ENCODE results near the gene ZNF880.
"Not testable (repeated sequence)": the region's sequence is repeated elsewhere in the genome, so short reads cannot be mapped to it uniquely, and the experiment has no call there.

ZNF880 gene

DNA sequence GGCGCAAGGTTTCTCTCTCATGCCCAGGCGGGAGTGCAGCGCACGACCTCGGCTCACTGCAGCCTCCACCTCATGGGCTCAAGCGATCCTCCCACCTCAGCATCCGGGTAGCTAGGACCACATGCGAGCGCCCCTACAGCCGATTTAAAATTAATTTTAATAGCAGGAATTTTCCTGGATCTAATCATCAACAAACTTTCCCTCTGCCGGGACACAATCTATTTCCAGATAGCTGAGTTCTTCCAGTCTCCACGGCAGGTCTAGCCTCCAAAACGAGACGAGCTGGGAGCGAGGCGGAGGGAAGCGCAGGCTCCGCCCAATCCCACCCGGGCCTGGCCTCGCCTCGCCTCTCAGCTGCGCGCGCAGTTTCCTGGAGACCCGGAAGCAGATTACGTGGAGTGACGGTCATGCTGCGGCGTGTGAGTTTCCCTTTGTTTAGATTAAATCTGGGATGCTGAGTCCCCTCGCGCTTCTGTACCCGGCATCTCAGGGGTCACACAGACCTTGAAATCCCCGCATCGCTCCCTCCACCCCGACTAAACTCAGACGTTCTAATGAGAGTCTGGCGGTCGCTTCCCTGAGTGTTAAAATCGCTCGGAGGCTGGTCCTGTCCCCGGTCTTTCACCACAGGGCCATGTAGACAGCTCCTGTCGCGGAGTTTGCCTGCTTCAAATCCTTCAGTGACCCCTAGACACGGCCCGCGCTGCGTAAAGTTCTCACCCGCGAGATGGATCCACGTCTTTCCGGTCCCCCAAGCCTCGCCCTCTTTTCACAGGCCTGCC lies at the start of gene ZNF880:
Gene ZNF880, plus strand, starts transcription at position 365 of the 782 bp plus-strand sequence. Its CDS starts 43 bp downstream, at position 408.
- DNase-seq = no peak

DNA sequence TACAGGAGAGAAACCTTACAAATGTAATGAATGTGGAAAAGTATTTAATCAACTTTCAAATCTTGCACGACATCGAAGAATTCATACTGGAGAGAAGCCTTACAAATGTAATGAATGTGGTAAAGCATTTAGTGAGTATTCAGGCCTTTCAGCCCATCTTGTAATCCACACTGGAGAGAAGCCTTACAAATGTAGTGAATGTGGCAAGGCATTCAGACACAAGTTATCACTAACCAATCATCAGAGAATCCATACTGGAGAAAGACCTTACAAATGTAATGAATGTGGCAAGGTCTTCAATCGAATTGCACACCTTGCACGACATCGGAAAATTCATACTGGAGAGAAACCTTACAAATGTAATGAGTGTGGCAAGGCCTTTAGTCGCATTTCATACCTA lies 47.3 kb upstream of the ZNF880 start:
- no peak for DNase-seq

DNA sequence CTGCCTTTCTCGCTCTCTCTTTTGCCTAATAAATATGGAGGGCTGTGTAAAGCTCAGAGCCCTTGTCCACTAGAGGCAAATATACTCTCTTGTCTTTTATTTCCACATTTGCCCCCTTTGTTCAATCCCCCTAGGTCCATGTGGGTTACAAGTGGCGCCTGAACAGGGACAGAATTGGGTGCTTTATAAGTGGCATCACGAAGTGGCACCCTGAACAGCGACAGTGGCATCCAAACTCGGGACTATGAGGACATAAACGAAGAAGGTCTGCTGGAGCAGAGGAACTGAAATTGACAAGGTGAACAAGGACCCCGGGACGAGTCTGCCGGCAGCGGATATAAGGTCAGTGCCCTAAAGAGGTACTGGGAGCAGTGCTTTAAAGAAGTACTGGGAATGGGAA lies 38.0 kb upstream of the ZNF880 start:
- no peak for DNase-seq

DNA sequence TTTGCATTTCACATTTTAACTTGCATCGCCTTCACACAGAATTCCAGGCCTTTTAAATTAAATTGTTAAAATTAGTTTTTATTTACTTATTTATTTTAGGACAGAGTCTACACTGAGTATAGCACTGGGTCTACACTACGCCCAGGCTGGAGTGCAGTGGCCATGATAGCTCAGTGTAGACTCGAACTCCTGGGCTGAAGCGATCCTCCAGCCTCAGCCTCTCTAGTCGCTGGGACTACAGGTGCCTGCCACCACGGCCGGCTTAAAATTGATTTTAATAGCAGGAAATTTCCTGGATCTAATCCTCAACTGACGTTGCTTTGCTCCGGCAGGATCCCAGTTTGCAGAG lies 34.0 kb upstream of the ZNF880 start:
- DNase-seq = no peak

DNA sequence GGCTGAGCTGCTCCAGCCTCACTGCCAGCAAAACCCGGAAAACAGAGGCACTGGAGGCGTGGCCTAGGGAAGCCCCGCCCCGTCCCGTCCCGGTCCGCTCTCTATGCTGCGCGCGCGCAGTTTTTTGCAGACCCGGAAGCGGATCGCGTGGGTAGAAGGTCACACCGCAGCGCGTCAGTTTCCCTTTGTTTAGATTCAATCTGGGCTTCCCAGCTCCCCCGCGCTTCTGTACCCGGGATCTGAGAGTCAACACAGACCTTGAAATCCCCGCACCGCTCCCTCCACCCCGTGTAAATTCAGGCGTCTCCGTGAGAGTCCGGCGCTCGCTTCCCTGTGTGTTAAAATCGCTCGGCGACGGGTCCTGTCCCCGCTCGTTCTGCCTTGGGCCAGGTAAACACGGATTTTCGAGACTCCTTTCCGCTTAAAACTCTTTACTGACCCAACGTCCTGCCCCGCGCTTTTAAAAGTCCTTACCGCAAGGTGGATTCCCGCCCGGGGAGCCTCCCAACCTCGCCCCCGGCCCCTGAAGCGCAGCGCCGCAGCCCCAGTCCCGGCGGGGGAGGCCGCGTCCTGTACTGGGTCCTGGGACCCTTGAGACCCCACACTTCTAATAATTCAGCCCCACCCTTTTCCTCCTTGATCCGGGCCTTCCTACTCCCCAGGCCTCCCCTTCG lies 33.5 kb upstream of the ZNF880 start, which contains the start of gene ZNF610:
Gene ZNF610, plus strand, starts transcription at position 127 of the 674 bp plus-strand sequence. CDS start 12,930 bp downstream, outside the sequence.
- DNase-seq = no peak

DNA sequence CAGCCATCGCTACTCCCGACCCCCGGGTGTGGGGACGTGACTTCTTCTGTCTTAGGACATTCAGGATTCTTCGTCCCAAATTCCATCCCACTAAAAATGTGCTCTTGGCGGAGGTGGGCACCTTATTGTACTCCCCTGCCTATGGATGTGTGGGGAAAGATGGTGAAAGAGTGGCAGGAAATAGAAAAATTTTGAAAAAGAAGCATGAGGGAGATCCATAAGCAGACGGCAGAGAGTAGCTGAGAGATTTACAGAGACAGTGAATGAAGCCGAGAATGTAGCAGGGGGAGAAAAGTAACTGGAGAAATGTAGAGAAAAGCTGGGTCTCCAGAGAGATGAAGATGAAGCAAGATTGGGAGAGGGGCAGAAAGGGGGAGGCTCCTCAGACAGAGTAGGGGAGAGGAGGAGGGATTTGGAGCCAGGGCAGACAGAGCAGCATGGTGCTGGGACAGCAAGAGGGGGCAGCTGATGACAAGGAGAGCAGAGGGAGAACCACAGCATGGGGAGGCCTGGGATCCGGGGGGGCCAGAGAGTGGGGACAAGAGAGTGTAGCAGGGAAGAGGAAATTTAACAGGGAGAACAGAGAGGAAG lies 32.8 kb upstream of the ZNF880 start:
- DNase-seq = no peak

DNA sequence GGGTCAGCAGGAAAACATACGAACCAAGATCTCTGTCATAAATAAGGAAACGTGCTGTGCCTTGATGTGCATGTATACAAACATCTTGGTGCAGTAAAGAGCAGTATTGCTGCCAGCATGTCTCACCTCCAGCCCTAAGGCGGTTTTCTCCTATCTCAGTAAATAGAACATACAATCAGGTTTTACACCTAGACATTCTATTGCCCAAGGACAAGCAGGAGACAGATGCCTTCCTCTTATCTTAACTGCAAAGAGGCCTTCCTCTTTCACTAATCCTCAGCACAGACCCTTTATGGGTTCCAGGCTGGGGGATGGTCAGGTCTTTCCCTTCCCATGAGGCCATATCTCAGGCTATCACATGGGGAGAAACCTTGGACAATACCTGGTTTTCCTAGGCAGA lies 30.7 kb upstream of the ZNF880 start:
- not testable (repeated sequence) for DNase-seq

DNA sequence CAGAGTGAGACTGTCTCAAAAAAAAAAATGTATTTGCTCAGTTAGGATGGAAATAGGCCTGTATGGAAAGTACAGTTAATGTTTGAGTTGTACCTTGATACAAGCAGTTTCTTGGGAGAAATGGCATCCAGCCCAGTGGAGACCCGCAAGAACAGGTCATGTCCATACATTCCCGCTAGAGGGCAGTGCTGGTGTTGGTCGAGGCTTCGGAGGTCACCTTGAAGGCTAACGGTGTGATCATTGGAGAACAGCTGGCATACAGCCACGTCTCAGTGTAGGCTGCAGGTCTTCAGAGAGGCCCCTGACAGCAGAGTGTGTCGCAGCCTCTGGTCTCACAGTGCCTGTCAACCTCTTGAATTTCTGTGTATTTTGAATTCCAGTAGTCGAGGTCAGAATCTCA lies 26.2 kb upstream of the ZNF880 start:
- peak; percentile 3 to 11 for DNase-seq

DNA sequence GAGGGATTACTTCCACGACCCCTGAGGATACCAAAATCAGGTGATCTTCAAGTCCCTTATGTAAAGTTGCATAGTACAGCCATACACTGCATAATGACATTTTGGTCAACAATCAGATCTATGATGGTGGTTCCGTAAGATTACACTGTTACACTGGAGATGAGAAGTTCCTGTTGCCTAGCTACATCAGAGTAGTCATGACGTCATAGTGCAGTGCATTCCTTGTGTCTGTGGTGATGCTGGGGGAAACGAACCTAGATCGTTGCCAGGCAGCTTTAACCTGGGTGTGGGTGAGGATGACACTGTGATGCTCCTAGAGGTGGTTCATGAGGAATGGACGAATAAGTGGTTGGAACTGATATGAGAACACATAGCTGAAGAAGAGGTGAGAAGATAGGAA lies 24.6 kb upstream of the ZNF880 start:
- DNase-seq = no peak

DNA sequence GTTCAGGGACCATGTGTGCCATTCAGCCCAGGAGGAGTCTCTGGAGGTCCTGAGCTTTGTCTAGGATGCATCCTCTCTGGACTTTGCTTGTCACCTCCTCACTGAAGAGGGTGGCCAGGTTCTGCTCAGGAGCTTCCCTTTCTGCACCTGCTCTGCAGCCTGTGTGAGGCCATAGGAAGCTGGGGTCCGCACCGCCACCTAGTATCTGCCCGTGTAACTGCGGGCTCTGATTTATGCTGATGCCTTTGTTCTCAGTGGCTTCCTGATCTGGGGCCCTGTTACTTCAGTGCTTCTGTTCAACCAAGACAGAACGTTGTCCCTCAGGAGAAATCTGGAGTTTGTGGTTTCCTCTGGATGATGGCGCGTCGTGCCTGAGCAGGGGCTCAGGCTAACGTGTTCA lies 18.2 kb upstream of the ZNF880 start:
- DNase-seq = no peak

DNA sequence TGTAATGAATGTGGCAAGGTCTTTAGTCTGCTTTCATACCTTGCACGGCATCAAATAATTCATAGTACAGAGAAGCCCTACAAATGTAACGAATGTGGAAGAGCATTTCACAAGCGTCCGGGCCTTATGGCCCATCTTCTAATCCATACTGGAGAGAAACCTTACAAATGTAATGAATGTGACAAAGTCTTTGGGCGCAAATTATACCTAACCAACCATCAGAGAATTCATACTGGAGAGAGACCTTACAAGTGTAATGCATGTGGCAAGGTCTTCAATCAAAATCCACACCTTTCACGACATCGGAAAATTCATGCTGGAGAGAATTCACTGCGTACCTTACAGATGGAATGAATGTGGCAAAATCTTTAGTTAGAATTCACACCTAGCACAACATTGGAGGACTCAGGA lies 3.3 kb upstream of the ZNF880 start:
- DNase-seq = no peak

DNA sequence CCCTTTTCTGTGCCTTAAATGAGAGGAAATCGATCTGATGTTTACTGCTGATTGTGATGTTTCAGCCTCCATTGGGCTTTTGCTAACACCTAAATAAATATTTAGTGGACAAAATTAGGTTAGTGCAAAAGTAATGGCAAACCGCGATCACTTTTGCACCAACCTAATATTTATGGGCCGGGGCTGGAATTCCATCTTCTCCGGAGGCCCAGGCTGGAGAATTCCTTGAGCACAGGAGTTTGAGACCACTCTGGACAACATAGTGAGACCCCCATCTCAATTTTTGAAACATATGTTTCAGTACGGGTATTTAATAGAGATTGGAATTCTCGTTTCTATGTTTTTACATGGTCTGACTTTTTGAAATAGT lies 603 bp downstream of the ZNF880 start:
- no peak for DNase-seq

DNA sequence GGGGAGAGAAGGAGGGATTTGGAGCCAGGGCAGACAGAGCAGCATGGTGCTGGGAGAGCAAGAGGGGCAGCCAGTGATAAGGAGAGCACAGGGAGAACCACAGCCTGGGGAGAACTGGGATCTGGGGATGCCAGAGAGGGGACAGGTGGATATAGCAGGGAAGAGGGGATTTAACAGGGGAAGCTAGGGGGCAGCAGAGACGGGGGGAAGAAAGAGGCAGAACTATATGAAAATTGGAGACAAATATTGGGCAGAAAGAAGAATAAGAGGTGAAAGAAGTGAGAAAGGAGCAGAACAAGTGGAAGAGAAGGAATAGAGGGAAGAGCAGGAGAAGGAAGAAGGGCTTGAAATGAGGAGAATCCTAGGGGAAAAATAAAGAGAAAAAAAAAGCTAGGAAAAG lies 21.4 kb downstream of the ZNF880 start:
- no peak for DNase-seq

DNA sequence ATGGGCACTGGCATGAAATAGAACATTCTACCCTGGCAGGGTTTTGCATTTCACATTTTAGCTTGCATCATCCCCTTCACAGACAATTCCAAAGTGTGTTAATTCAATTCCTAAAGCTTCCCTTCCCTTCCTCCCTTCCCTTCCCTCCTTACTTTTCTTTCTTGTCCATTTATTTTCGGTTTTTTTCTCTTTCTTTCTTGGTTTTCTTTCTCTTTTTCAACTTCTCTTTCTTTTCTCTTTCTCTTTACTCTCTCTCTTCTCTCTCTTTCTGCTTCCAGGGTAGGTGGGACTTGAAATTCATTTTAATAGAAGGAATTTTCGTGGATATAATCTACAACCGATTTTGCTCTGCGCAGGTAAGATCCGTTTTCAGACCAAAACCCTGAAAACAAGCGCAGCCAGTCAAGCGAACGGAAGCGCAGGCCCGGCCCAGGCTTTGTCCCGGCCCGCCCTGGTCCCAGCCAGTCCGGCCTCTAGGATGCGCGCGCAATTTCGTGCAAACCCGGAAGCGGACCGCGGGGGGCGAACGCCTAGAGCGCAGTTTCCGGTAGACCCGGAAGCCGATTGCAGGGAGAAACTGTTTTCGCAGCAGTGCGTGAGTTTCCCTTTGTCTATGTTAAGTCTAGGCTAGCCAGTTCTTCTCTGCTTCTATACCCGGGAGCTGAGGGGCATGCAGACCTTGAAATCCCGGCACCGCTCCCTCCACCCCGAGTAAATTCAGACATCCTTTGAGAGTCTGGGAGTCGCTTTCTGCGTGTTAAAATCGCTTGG lies 27.8 kb downstream of the ZNF880 start, which contains the start of gene ZNF528:
Gene ZNF528, plus strand, starts transcription at position 540 of the 771 bp plus-strand sequence. CDS start 4,165 bp downstream, outside the sequence.
- DNase-seq = no peak

DNA sequence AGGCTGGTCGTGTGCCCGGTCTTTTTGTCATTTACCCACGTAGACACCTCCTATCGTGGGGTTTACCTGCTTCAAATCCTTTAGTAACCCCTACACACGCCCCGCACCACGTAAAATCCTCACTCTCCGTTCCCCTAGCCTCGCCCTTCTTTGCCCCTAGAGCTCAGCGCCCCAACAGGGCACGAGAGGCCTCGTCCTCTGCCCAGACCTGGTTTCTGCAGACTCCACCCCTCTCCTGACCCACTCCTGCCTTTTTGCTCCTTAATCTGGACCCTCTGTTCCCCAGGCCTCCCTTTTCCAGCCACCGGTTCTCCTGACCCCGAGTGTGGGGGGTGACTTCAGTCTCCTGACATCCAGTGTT lies 28.3 kb downstream of the ZNF880 start:
- DNase-seq = no peak

DNA sequence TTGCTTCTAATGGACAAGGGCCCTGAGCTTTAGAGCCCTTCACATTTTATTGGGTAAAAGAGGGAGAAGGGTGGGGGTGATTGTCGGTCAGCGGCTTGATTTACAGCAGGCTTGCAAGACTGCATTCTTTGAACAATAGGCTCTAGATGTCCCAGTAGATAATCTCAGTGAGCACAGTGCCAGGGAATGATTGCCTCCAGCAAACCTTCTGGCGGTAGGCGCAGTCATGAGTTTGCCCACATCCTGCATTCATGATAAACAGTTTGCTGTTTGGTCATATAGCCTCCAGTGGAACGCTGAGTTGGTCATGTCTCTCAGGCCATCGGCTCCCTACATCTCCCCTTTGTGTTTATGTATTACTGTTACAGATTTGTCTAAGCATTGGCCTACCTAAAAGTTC lies 40.6 kb downstream of the ZNF880 start:
- DNase-seq = no peak

DNA sequence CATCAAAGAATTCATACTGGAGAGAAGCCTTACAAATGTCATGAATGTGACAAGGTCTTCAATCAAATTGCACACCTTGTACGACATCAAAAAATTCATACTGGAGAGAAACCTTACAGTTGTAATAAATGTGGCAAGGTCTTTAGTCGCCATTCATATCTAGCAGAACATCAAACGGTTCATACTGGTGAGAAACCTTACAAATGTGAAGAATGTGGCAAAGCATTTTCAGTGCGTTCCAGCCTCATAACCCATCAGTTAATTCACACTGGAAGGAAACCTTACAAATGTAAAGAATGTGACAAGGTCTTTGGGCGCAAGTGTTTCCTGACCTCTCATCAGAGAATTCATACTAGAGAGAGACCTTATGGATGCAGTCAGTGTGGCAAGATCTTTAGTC lies 46.0 kb downstream of the ZNF880 start:
- no peak for DNase-seq

DNA sequence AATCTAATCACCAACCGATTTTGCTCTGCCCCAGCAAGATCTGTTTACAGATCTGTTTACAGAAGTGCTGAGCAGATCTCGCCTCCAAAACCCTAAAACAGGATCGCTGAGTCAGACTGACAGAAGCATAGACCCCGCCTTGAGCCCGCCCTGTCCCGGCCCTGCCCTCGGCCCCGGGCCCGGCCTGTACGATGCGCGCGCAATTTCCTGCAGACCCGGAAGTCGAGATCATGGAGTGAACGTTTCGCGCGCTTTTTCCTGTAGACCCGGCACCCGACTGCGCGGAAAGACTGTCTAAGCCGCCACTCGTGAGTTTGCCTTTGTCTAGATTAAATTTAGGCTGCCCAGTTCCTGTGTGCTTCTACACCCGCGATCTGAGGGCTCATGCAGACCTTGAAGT lies 59.2 kb downstream of the ZNF880 start, which contains the start of gene ZNF534:
Gene ZNF534, plus strand, starts transcription at position 212 of the 400 bp plus-strand sequence. CDS start 2,327 bp downstream, outside the sequence.
- DNase-seq = no peak

Measured in SW 1271 (cell line).